Stomach (tissue), 9 donors: ENCODE data around the gene SORCS3. TPM values are rescaled to one million over a fixed set of nuclear protein-coding genes. Genes with fewer than 3 reads are reported as not detected.

Experiments used
- DNase-seq, 2 donors: peaks; one replicate each; pipeline versions ENCODE4 v3.0.0 to v3.0.0-alpha.2; 2013 to 2019
- H3K27ac ChIP-seq, 5 donors: fragments of 200-600 bp in 4 of 5; sonication (generic) in 4 of 5; one replicate each; pipeline ENCODE4 v1.5.1; 2013 to 2019; ENCODE audit warnings: mild to moderate bottlenecking in 1 of 5, moderate library complexity in 1 of 5
- H3K27me3 ChIP-seq, 3 donors: fragments of 200-600 bp; sonication (generic); one replicate each; pipeline ENCODE4 v1.5.1; 2017 to 2019; ENCODE audit warnings: mixed run types in 1 of 3
- H3K36me3 ChIP-seq, 4 donors: fragments of 200-600 bp; sonication (generic); 1 replicate in 3 of 4; 2 replicates in 1 of 4; pipeline ENCODE4 v1.5.1; 2016 to 2019
- H3K4me1 ChIP-seq, 4 donors: fragments of 200-600 bp; sonication (generic); one replicate each; pipeline ENCODE4 v1.5.1; 2016 to 2019
- H3K4me3 ChIP-seq, 4 donors: fragments of 200-600 bp; sonication (generic) in 3 of 4; one replicate each; pipeline ENCODE4 v1.5.1; 2016 to 2019; ENCODE audit warnings: mild to moderate bottlenecking in 1 of 4
- H3K9me3 ChIP-seq, 4 donors: fragments of 200-600 bp; sonication (generic); one replicate each; pipeline ENCODE4 v1.5.1; 2016 to 2019
- CTCF ChIP-seq, 7 experiments: fragments of 450-650 bp in 4 of 7; fragments of 200-600 bp in 3 of 7; sonication (generic) in 3 of 7; IDR thresholded peaks; one replicate each; pipeline ENCODE4 v1.5.1; 2016 to 2019; ENCODE audit warnings: antibody characterized with exemption in 7 of 7, control low read depth in 2 of 7, mild to moderate bottlenecking in 1 of 7
- EP300 ChIP-seq: sonication (generic); formaldehyde crosslinking; IDR thresholded peaks from one replicate; pipeline ENCODE4 v1.6.1; 2017; ENCODE audit warnings: antibody characterized with exemption
- POLR2A ChIP-seq, 4 donors: fragments of 450-650 bp; IDR thresholded peaks; one replicate each; pipeline ENCODE4 v1.6.1; 2016; ENCODE audit warnings: antibody characterized with exemption in 4 of 4, control low read depth in 2 of 4, mild to moderate bottlenecking in 1 of 4, moderate library complexity in 1 of 4
- POLR2AphosphoS5 ChIP-seq, 3 donors: sonication (generic); formaldehyde crosslinking; IDR thresholded peaks; one replicate each; pipeline ENCODE4 v1.6.1; 2016; ENCODE audit warnings: antibody characterized with exemption in 3 of 3
- WGBS, 5 donors: extraction: QIAGEN DNeasy Blood & Tissue Kit in 3 of 5; methylation state at CpG; one replicate each; pipeline versions ENCODE4 v1.1.5 to v1.1.7; 2013 to 2018; 5-methylcytosine and 5-hydroxymethylcytosine counted together
- intact Hi-C: fragments of 100-400 bp; cut with DNase I; formaldehyde crosslinking; loops from one replicate; pipeline ENCODE4 v1.15.1; 2023; ENCODE audit warnings: low total_unique reads
- polyA plus RNA-seq, 3 donors: library from polyadenylated mRNA; stranded (reverse); fragments of 200-250 nt; gene quantifications; one replicate each; pipeline ENCODE4 v1.2.3, GENCODE V29; 2013
- total RNA-seq, 5 donors: library from RNA; depleted of rRNA; stranded (reverse); fragments of >200 nt; gene quantifications; one replicate each; pipeline versions ENCODE4 v1.1.0 to v1.2.3, GENCODE V29; 2014 to 2016
- donor health status: healthy with polysubstance abuse.
- donor health status: Bipolar disorder and iron deficiency.
- donor health status: healthy.

SORCS3 gene
- total and polyA plus RNA-seq, 8 donors, result 0.06 to 2.6 (median 0.20) TPM; not detected in 4

GRCh38 chr10:104835422-104835821, 194.3 kb downstream of the SORCS3 start:
- Histone ChIP-seq H3K27ac (no peak overlapping the region), H3K9me3 (no peaks in the 10 kb centered on the region), H3K36me3 (no peaks in the 10 kb centered on the region), H3K27me3 (no peaks in the 10 kb centered on the region), H3K4me3 (no peak overlapping the region), H3K4me1 (no peaks in the 10 kb centered on the region)
- intact Hi-C loops, result no loop called here
- DNase-seq, result no peak
- WGBS, 5 donors, result 46 to 64% (median 61%) methylated on average over 2 of the region's 2 CpGs
- TF ChIP-seq EP300 (no peak), CTCF (IDR thresholded peaks at IDR 0.05) (no peak), POLR2AphosphoS5 (IDR thresholded peaks at IDR 0.05) (no peak), POLR2A (IDR thresholded peaks at IDR 0.05) (no peak)

DNA sequence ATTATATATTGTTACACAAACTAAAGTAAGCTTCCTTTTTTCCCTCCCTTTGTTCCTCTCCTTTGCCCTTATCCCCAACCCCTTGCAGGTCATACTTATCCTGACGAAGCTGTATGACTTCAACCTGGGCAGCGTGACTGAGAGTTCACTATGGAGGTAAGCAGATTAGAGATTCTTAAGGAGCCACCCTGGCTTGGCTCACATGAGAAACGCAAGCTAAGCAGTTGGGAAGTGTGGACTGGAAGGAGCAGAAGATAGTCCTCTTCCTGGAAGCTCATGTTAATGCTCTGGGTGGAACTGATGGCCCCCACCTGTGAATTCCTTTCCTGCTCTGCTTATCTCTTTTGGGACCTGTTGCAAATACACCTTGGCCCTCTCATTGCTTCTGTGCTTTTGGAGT, 201.6 kb downstream of the SORCS3 start:
- Histone ChIP-seq H3K36me3 (no peaks in the 10 kb centered on the region), H3K4me1 (no peaks in the 10 kb centered on the region), H3K9me3 (no peaks in the 10 kb centered on the region), H3K27me3 (no peaks in the 10 kb centered on the region), H3K4me3 (no peak overlapping the region), H3K27ac (no peak overlapping the region)
- no peak for DNase-seq
- WGBS, 5 donors, result 53 to 65% (median 56%) methylated on average over 3 of the region's 3 CpGs
- TF ChIP-seq EP300, result no peak
- no peak for TF ChIP-seq POLR2A (IDR thresholded peaks at IDR 0.05)
- no peak for TF ChIP-seq CTCF (IDR thresholded peaks at IDR 0.05)
- TF ChIP-seq POLR2AphosphoS5 (IDR thresholded peaks at IDR 0.05), result no peak
- intact Hi-C loops, result no loop called here

DNA sequence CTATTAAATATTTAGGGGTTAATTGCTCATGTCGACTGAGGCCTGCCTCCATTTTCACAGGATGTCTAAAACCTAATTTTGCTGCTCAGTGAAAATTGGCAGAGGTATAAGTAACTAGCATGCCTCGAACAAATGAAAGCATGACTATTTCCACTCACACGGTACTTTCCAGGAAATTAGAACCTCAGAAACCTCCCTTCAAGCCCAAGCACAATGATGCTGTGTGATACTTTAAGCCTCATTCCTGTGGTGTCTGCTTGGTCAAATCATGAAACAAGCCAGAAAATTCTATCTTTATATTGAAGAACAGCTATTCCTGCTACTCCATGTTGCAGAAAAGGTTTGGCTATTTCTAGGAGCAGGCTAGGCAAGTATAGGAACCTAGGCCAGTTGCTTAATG, 203.0 kb downstream of the SORCS3 start:
- Histone ChIP-seq H3K4me3 (no peak overlapping the region), H3K27ac (no peak overlapping the region), H3K4me1 (no peaks in the 10 kb centered on the region), H3K36me3 (no peaks in the 10 kb centered on the region), H3K27me3 (no peaks in the 10 kb centered on the region), H3K9me3 (no peaks in the 10 kb centered on the region)
- intact Hi-C loops, result no loop called here
- 76 to 82% (median 81%) methylated on average over 3 of the region's 3 CpGs for WGBS, 5 donors
- TF ChIP-seq POLR2AphosphoS5 (IDR thresholded peaks at IDR 0.05) (no peak), EP300 (no peak), CTCF (IDR thresholded peaks at IDR 0.05) (no peak), POLR2A (IDR thresholded peaks at IDR 0.05) (no peak)
- no peak for DNase-seq

DNA sequence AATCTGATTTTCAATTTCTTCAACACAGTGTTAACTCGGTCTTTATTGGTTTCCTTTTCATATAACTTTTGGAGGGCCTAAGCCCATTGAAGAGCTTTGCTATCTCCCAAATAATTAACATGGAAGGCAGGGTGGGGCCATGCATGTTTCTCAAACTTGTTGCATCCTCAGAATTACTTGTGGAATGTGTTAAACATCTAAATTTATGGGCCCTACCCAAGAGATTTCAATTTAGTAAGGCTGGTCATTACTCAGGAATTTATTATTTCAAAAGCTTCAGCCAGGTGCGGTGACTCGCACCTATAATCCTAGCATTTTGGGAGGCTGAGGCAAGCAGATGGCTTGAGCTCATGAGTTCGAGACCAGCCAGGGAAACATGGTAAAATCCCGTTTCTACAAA, 208.9 kb downstream of the SORCS3 start:
- no peak overlapping the region for H3K4me3 ChIP-seq
- H3K9me3 ChIP-seq, result no peaks in the 10 kb centered on the region
- H3K27me3 ChIP-seq, result no peaks in the 10 kb centered on the region
- DNase-seq, result no peak
- WGBS, 5 donors, result 85 to 94% (median 89%) methylated on average over 5 of the region's 5 CpGs
- TF ChIP-seq CTCF (IDR thresholded peaks at IDR 0.05) (no peak), POLR2A (IDR thresholded peaks at IDR 0.05) (no peak), POLR2AphosphoS5 (IDR thresholded peaks at IDR 0.05) (no peak)
- no peaks in the 10 kb centered on the region for H3K36me3 ChIP-seq
- H3K4me1 ChIP-seq, result no peaks in the 10 kb centered on the region
- H3K27ac ChIP-seq, result no peak overlapping the region
- intact Hi-C loops, result no loop called here
